SK-N-SH treated with all-trans-retinoic acid at 6 μM for 48 hours (cell line): ENCODE data around the gene SLC10A6.

ENCODE experiments used
- BACH2 ChIP-seq: fragments of 250-450 bp; sonication (Bioruptor Pico); IDR thresholded peaks from 2 replicates; pipeline ENCODE4 v1.9.0; 2021; ENCODE audit warnings: mild to moderate bottlenecking, borderline replicate concordance
- TOX ChIP-seq: fragments of 250-450 bp; sonication (Bioruptor Pico); IDR thresholded peaks from 2 replicates; pipeline ENCODE4 v1.8.0; 2021; ENCODE audit warnings: mild to moderate bottlenecking, moderate library complexity, borderline replicate concordance
- ZFP30 ChIP-seq: fragments of 450-650 bp; formaldehyde crosslinking; IDR thresholded peaks from 2 replicates; pipeline ENCODE4 v1.5.0; 2022; ENCODE audit warnings: mild to moderate bottlenecking, moderate library complexity
- TF ChIP-seq, protein P1 (sequence below): fragments of 250-450 bp; sonication (Bioruptor Pico); IDR thresholded peaks from 2 replicates; pipeline ENCODE4 v1.8.0; 2020; ENCODE audit warnings: mild to moderate bottlenecking, moderate library complexity, borderline replicate concordance
- TF ChIP-seq, protein P2 (sequence below): fragments of 250-450 bp; sonication (Bioruptor Pico); IDR thresholded peaks from 2 replicates; pipeline ENCODE4 v1.5.1; 2020; ENCODE audit warnings: low read depth, mild to moderate bottlenecking, moderate library complexity

DNA sequence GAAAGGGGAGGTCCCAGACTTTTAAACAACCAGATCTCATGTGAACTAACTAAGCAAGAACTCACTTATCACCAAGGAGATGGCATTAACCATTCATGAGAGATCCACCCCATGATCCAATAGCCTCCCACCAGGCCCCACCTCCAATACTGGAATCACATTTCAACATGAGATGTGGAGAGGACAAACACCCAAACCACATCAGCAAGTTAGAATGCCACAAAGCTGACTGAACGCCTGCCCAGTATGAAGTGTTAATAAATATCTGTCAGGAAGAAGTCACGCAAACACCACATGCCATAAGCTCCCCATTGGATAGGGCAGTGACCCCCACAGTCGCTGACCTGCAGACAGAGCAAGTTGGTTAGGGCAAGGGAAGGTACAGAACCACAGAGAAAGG lies 14.3 kb downstream of the SLC10A6 start:
- TF ChIP-seq BACH2 (CRISPR knock-in tag) (no peak), ZFP30 (no peak), TOX (no peak)
- TF ChIP-seq, protein P1, sequence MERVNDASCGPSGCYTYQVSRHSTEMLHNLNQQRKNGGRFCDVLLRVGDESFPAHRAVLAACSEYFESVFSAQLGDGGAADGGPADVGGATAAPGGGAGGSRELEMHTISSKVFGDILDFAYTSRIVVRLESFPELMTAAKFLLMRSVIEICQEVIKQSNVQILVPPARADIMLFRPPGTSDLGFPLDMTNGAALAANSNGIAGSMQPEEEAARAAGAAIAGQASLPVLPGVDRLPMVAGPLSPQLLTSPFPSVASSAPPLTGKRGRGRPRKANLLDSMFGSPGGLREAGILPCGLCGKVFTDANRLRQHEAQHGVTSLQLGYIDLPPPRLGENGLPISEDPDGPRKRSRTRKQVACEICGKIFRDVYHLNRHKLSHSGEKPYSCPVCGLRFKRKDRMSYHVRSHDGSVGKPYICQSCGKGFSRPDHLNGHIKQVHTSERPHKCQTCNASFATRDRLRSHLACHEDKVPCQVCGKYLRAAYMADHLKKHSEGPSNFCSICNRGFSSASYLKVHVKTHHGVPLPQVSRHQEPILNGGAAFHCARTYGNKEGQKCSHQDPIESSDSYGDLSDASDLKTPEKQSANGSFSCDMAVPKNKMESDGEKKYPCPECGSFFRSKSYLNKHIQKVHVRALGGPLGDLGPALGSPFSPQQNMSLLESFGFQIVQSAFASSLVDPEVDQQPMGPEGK = no peak
- TF ChIP-seq, protein P2, sequence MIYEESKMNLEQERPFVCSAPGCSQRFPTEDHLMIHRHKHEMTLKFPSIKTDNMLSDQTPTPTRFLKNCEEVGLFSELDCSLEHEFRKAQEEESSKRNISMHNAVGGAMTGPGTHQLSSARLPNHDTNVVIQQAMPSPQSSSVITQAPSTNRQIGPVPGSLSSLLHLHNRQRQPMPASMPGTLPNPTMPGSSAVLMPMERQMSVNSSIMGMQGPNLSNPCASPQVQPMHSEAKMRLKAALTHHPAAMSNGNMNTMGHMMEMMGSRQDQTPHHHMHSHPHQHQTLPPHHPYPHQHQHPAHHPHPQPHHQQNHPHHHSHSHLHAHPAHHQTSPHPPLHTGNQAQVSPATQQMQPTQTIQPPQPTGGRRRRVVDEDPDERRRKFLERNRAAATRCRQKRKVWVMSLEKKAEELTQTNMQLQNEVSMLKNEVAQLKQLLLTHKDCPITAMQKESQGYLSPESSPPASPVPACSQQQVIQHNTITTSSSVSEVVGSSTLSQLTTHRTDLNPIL (CRISPR knock-in tag) = no peak
